ENCODE data around the gene CEP85L. TPM values are rescaled to one million over a fixed set of nuclear protein-coding genes. Genes with fewer than 3 reads are reported as not detected.

Gene CEP85L
- total RNA-seq, 1 donor from 2014 or later = 22.2 TPM

GRCh38 chr6:118606858-118607257, 44.5 kb downstream of the CEP85L start:
- no peak for DNase-seq (ENCODE audit: low spot score)
- H3K36me3 Mint-ChIP-seq (ENCODE audit: low read depth, unreplicated experiment) = peaks cover 2% of the 10 kb centered on the region
- TF ChIP-seq, protein P1, sequence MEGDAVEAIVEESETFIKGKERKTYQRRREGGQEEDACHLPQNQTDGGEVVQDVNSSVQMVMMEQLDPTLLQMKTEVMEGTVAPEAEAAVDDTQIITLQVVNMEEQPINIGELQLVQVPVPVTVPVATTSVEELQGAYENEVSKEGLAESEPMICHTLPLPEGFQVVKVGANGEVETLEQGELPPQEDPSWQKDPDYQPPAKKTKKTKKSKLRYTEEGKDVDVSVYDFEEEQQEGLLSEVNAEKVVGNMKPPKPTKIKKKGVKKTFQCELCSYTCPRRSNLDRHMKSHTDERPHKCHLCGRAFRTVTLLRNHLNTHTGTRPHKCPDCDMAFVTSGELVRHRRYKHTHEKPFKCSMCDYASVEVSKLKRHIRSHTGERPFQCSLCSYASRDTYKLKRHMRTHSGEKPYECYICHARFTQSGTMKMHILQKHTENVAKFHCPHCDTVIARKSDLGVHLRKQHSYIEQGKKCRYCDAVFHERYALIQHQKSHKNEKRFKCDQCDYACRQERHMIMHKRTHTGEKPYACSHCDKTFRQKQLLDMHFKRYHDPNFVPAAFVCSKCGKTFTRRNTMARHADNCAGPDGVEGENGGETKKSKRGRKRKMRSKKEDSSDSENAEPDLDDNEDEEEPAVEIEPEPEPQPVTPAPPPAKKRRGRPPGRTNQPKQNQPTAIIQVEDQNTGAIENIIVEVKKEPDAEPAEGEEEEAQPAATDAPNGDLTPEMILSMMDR (IDR thresholded peaks at IDR 0.05; ENCODE audit: unreplicated experiment) = no peak
- no peaks in the 10 kb centered on the region for H3K27me3 Mint-ChIP-seq (ENCODE audit: unreplicated experiment)
- H3K9me3 Mint-ChIP-seq (ENCODE audit: unreplicated experiment) = no peaks in the 10 kb centered on the region
- H3K27ac Mint-ChIP-seq (ENCODE audit: unreplicated experiment) = no peak overlapping the region
- no peak overlapping the region for H3K4me3 Mint-ChIP-seq (ENCODE audit: unreplicated experiment)
- H3K4me1 Mint-ChIP-seq (ENCODE audit: unreplicated experiment) = peaks cover 6% of the 10 kb centered on the region

GRCh38 chr6:118606268-118606667, 45.1 kb downstream of the CEP85L start:
- Mint-ChIP-seq H3K9me3 (ENCODE audit: unreplicated experiment) (no peaks in the 10 kb centered on the region), H3K4me3 (ENCODE audit: unreplicated experiment) (no peak overlapping the region), H3K4me1 (ENCODE audit: unreplicated experiment) (peaks cover 6% of the 10 kb centered on the region), H3K27ac (ENCODE audit: unreplicated experiment) (no peak overlapping the region), H3K36me3 (ENCODE audit: low read depth, unreplicated experiment) (no peaks in the 10 kb centered on the region), H3K27me3 (ENCODE audit: unreplicated experiment) (no peaks in the 10 kb centered on the region)
- DNase-seq (ENCODE audit: low spot score) = no peak
- TF ChIP-seq, protein P1 (IDR thresholded peaks at IDR 0.05; ENCODE audit: unreplicated experiment) = no peak

DNA sequence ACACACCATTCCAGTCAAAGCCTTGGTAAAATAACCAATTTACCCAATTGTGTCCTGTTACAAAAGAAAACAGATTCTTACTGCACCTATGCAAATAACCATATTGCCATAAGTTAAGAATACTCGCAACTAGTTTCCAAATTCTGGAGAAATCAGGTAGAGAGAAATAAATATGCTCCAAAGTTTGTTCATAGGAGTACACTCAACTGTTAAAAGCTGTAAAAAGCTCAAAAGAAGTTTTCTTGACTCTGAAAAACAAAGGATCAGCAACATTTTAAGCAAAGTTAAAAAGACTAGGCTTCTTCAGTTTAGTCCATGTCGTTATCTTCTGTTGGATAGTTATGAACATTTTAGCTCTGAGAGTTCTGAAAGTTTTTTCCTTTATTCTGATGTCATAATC, 48.0 kb downstream of the CEP85L start:
- H3K9me3 Mint-ChIP-seq (ENCODE audit: unreplicated experiment) = no peaks in the 10 kb centered on the region
- no peaks in the 10 kb centered on the region for H3K4me1 Mint-ChIP-seq (ENCODE audit: unreplicated experiment)
- no peaks in the 10 kb centered on the region for H3K36me3 Mint-ChIP-seq (ENCODE audit: low read depth, unreplicated experiment)
- H3K27ac Mint-ChIP-seq (ENCODE audit: unreplicated experiment) = no peak overlapping the region
- no peak for DNase-seq (ENCODE audit: low spot score)
- TF ChIP-seq, protein P1 (IDR thresholded peaks at IDR 0.05; ENCODE audit: unreplicated experiment) = no peak
- no peaks in the 10 kb centered on the region for H3K27me3 Mint-ChIP-seq (ENCODE audit: unreplicated experiment)
- no peak overlapping the region for H3K4me3 Mint-ChIP-seq (ENCODE audit: unreplicated experiment)

GRCh38 chr6:118602300-118602699, 49.1 kb downstream of the CEP85L start:
- DNase-seq (ENCODE audit: low spot score) = no peak
- no peaks in the 10 kb centered on the region for H3K9me3 Mint-ChIP-seq (ENCODE audit: unreplicated experiment)
- no peak overlapping the region for H3K4me3 Mint-ChIP-seq (ENCODE audit: unreplicated experiment)
- H3K27ac Mint-ChIP-seq (ENCODE audit: unreplicated experiment) = no peak overlapping the region
- no peaks in the 10 kb centered on the region for H3K36me3 Mint-ChIP-seq (ENCODE audit: low read depth, unreplicated experiment)
- TF ChIP-seq, protein P1 (IDR thresholded peaks at IDR 0.05; ENCODE audit: unreplicated experiment) = no peak
- H3K27me3 Mint-ChIP-seq (ENCODE audit: unreplicated experiment) = no peaks in the 10 kb centered on the region
- no peaks in the 10 kb centered on the region for H3K4me1 Mint-ChIP-seq (ENCODE audit: unreplicated experiment)

DNA sequence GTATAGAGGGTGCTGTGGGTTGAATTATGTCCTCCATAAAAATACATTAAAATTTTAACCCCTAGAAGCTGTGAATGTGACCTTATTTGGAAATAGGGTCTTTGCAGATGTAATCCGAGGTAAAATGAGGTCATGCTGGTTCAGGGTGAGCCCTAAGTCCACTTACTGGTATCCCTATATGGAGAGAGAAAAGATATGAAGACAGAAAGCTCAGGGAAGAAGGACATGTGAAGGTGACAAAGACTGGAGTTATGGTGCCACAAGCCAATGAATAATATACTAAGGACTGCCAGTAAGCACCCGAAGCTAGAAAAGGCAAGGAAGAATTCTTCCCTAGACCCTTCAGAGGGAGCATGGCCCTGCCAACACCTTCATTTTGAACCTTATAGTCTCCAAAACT, 53.1 kb downstream of the CEP85L start:
- no peak overlapping the region for H3K4me3 Mint-ChIP-seq (ENCODE audit: unreplicated experiment)
- peaks cover 2% of the 10 kb centered on the region for H3K4me1 Mint-ChIP-seq (ENCODE audit: unreplicated experiment)
- no peak for DNase-seq (ENCODE audit: low spot score)
- no peaks in the 10 kb centered on the region for H3K9me3 Mint-ChIP-seq (ENCODE audit: unreplicated experiment)
- H3K36me3 Mint-ChIP-seq (ENCODE audit: low read depth, unreplicated experiment) = no peaks in the 10 kb centered on the region
- TF ChIP-seq, protein P1 (IDR thresholded peaks at IDR 0.05; ENCODE audit: unreplicated experiment) = no peak
- H3K27me3 Mint-ChIP-seq (ENCODE audit: unreplicated experiment) = no peaks in the 10 kb centered on the region
- H3K27ac Mint-ChIP-seq (ENCODE audit: unreplicated experiment) = no peak overlapping the region
